WTC11 (cell line): ENCODE measurements around the gene TIPARP.

Source experiments
- ATF2 ChIP-seq: sonication (generic); formaldehyde crosslinking; IDR thresholded peaks from 2 replicates; pipeline ENCODE4 v1.8.1; 2022; ENCODE audit warnings: low read depth, missing genetic modification reagents, borderline replicate concordance
- ELF4 ChIP-seq: sonication (generic); formaldehyde crosslinking; IDR thresholded peaks from 2 replicates; pipeline ENCODE4 v1.8.1; 2022; ENCODE audit warnings: low read depth, mild to moderate bottlenecking, moderate library complexity, missing genetic modification reagents
- JUN ChIP-seq: sonication (generic); formaldehyde crosslinking; IDR thresholded peaks from 2 replicates; pipeline ENCODE4 v1.8.0; 2023; ENCODE audit warnings: mild to moderate bottlenecking, missing genetic modification reagents
- NFYB ChIP-seq: sonication (generic); formaldehyde crosslinking; conservative IDR thresholded peaks from 2 replicates; pipeline ENCODE4 v1.8.0; 2022; ENCODE audit warnings: low read depth, missing genetic modification reagents
- SP1 ChIP-seq: sonication (generic); formaldehyde crosslinking; conservative IDR thresholded peaks from 2 replicates; pipeline ENCODE4 v1.8.1; 2022; ENCODE audit warnings: missing genetic modification reagents
- TF ChIP-seq, protein P1 (sequence below): sonication (generic); formaldehyde crosslinking; IDR thresholded peaks from 2 replicates; pipeline ENCODE4 v1.8.0; 2022; ENCODE audit warnings: mild to moderate bottlenecking, missing genetic modification reagents
- TF ChIP-seq, protein P2 (sequence below): sonication (generic); formaldehyde crosslinking; IDR thresholded peaks from 2 replicates; pipeline ENCODE4 v1.8.1; 2023; ENCODE audit warnings: mild to moderate bottlenecking, missing genetic modification reagents
- TF ChIP-seq, protein P3 (sequence below): fragments of 200-600 bp; IDR thresholded peaks from 2 replicates; pipeline ENCODE4 v1.8.0; 2022; ENCODE audit warnings: antibody characterized with exemption
- TF ChIP-seq, protein P4 (sequence below): sonication (generic); formaldehyde crosslinking; IDR thresholded peaks from 2 replicates; pipeline ENCODE4 v1.8.1; 2022; ENCODE audit warnings: missing genetic modification reagents, borderline replicate concordance

GRCh38 chr3:156675830-156676767 is 1.7 kb downstream of the TIPARP start:
- TF ChIP-seq, protein P1, sequence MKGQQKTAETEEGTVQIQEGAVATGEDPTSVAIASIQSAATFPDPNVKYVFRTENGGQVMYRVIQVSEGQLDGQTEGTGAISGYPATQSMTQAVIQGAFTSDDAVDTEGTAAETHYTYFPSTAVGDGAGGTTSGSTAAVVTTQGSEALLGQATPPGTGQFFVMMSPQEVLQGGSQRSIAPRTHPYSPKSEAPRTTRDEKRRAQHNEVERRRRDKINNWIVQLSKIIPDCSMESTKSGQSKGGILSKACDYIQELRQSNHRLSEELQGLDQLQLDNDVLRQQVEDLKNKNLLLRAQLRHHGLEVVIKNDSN (CRISPR knock-in tag), result no peak
- TF ChIP-seq, protein P2, sequence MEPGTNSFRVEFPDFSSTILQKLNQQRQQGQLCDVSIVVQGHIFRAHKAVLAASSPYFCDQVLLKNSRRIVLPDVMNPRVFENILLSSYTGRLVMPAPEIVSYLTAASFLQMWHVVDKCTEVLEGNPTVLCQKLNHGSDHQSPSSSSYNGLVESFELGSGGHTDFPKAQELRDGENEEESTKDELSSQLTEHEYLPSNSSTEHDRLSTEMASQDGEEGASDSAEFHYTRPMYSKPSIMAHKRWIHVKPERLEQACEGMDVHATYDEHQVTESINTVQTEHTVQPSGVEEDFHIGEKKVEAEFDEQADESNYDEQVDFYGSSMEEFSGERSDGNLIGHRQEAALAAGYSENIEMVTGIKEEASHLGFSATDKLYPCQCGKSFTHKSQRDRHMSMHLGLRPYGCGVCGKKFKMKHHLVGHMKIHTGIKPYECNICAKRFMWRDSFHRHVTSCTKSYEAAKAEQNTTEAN, result no peak
- TF ChIP-seq, protein P3, sequence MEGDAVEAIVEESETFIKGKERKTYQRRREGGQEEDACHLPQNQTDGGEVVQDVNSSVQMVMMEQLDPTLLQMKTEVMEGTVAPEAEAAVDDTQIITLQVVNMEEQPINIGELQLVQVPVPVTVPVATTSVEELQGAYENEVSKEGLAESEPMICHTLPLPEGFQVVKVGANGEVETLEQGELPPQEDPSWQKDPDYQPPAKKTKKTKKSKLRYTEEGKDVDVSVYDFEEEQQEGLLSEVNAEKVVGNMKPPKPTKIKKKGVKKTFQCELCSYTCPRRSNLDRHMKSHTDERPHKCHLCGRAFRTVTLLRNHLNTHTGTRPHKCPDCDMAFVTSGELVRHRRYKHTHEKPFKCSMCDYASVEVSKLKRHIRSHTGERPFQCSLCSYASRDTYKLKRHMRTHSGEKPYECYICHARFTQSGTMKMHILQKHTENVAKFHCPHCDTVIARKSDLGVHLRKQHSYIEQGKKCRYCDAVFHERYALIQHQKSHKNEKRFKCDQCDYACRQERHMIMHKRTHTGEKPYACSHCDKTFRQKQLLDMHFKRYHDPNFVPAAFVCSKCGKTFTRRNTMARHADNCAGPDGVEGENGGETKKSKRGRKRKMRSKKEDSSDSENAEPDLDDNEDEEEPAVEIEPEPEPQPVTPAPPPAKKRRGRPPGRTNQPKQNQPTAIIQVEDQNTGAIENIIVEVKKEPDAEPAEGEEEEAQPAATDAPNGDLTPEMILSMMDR, result no peak
- TF ChIP-seq NFYB (CRISPR knock-in tag), result no peak
- TF ChIP-seq, protein P4, sequence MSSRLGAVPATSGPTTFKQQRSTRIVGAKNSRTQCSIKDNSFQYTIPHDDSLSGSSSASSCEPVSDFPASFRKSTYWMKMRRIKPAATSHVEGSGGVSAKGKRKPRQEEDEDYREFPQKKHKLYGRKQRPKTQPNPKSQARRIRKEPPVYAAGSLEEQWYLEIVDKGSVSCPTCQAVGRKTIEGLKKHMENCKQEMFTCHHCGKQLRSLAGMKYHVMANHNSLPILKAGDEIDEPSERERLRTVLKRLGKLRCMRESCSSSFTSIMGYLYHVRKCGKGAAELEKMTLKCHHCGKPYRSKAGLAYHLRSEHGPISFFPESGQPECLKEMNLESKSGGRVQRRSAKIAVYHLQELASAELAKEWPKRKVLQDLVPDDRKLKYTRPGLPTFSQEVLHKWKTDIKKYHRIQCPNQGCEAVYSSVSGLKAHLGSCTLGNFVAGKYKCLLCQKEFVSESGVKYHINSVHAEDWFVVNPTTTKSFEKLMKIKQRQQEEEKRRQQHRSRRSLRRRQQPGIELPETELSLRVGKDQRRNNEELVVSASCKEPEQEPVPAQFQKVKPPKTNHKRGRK (CRISPR knock-in tag), result no peak
- no peak for TF ChIP-seq JUN (CRISPR knock-in tag)
- no peak for TF ChIP-seq ATF2
- no peak for TF ChIP-seq SP1 (CRISPR knock-in tag)
- no peak for TF ChIP-seq ELF4
